SU-DHL-6 (cell line): ENCODE results near the gene PPFIBP1.

Experiments used
- H2AFZ ChIP-seq: fragments of 200-600 bp; sonication (generic); 2 replicates; pipeline ENCODE4 v1.6.1; 2014; ENCODE audit warnings: low read depth, mild to moderate bottlenecking, moderate library complexity, mixed read lengths, antibody characterized with exemption, low read length; ENCODE audit not compliant: severe bottlenecking
- H3F3A ChIP-seq: fragments of 200-600 bp; shearing (Covaris generic); 2 replicates; pipeline ENCODE4 v1.6.0; 2016; ENCODE audit warnings: antibody characterized with exemption, mild to moderate bottlenecking; ENCODE audit not compliant: insufficient read depth
- H3K27ac ChIP-seq: fragments of 200-600 bp; sonication (generic); 2 replicates; pipeline ENCODE4 v1.5.1; 2016; ENCODE audit warnings: low read depth, mild to moderate bottlenecking, low read length, moderate library complexity, mixed read lengths
- H3K27me3 ChIP-seq: fragments of 200-600 bp; sonication (generic), shearing (Covaris generic); 2 replicates; pipeline ENCODE4 v1.6.0; 2014; ENCODE audit warnings: mild to moderate bottlenecking, low read length
- H3K36me3 ChIP-seq: fragments of 200-600 bp; sonication (generic); 2 replicates; pipeline ENCODE4 v1.6.1; 2014; ENCODE audit warnings: mild to moderate bottlenecking, low read length, mixed read lengths
- H3K4me2 ChIP-seq: fragments of 300-600, 200-600 bp; shearing (Covaris generic), sonication (generic); 2 replicates; pipeline ENCODE4 v1.6.0; 2014; ENCODE audit warnings: low read length, low read depth, mild to moderate bottlenecking; ENCODE audit not compliant: poor library complexity, severe bottlenecking
- H3K4me3 ChIP-seq: fragments of 200-600 bp; sonication (generic); 2 replicates; pipeline ENCODE4 v1.5.1; 2014; ENCODE audit warnings: antibody characterized with exemption, low read length, mild to moderate bottlenecking, mixed read lengths; ENCODE audit not compliant: insufficient read depth, poor library complexity, severe bottlenecking
- H3K79me2 ChIP-seq: fragments of 200-600 bp; sonication (generic); 2 replicates; pipeline ENCODE4 v1.6.1; 2014; ENCODE audit warnings: mild to moderate bottlenecking, low read length, moderate library complexity; ENCODE audit not compliant: insufficient read depth
- H3K9ac ChIP-seq: fragments of 200-600 bp; sonication (generic); 2 replicates; pipeline ENCODE4 v1.7.0; 2014; ENCODE audit warnings: mild to moderate bottlenecking, low read length
- H3K9me2 ChIP-seq: fragments of 200-600 bp; sonication (generic); replicated peaks from 2 replicates; pipeline ENCODE4 v1.6.1; 2014; ENCODE audit warnings: low read length; ENCODE audit not compliant: insufficient read depth
- H3K9me3 ChIP-seq: fragments of 200-600 bp; sonication (generic); 2 replicates; pipeline ENCODE4 v1.6.1; 2014; ENCODE audit warnings: low read length, mixed read lengths; ENCODE audit not compliant: insufficient read depth
- H4K20me1 ChIP-seq: fragments of 200-600 bp; sonication (generic); 2 replicates; pipeline ENCODE4 v1.6.1; 2014; ENCODE audit warnings: low read depth, mild to moderate bottlenecking, antibody characterized with exemption, low read length, moderate library complexity, mixed read lengths
- EZH2phosphoT487 ChIP-seq: fragments of 200-600 bp; sonication (generic), shearing (Covaris generic); conservative IDR thresholded peaks from 2 replicates; pipeline ENCODE4 v1.6.1; 2018; ENCODE audit warnings: mild to moderate bottlenecking, antibody characterized with exemption, low read length, moderate library complexity, mixed read lengths
- TF ChIP-seq, protein P1 (sequence below): fragments of 200-600 bp; sonication (generic); IDR thresholded peaks from one replicate; pipeline ENCODE4 v1.5.1; 2017; ENCODE audit warnings: antibody characterized with exemption, mild to moderate bottlenecking, low read length, moderate library complexity; ENCODE audit not compliant: insufficient read depth, poor library complexity, severe bottlenecking

Gene PPFIBP1

GRCh38 chr12:27534765-27535161, 10.8 kb downstream of the PPFIBP1 start:
- Histone ChIP-seq H4K20me1 (no peaks in the 10 kb centered on the region), H3K4me3 (no peak overlapping the region), H3K9ac (no peak overlapping the region), H3F3A (peaks cover 7% of the 10 kb centered on the region; the same call in 1 of the 2 replicates), H3K4me2 (peak overlapping the region; percentile 37), H3K9me2 (no peaks in the 10 kb centered on the region), H3K79me2 (no peaks in the 10 kb centered on the region), H2AFZ (no peak overlapping the region), H3K27me3 (no peaks in the 10 kb centered on the region), H3K27ac (no peak overlapping the region), H3K9me3 (no peaks in the 10 kb centered on the region), H3K36me3 (no peaks in the 10 kb centered on the region)
- TF ChIP-seq EZH2phosphoT487: no peak
- TF ChIP-seq, protein P1, sequence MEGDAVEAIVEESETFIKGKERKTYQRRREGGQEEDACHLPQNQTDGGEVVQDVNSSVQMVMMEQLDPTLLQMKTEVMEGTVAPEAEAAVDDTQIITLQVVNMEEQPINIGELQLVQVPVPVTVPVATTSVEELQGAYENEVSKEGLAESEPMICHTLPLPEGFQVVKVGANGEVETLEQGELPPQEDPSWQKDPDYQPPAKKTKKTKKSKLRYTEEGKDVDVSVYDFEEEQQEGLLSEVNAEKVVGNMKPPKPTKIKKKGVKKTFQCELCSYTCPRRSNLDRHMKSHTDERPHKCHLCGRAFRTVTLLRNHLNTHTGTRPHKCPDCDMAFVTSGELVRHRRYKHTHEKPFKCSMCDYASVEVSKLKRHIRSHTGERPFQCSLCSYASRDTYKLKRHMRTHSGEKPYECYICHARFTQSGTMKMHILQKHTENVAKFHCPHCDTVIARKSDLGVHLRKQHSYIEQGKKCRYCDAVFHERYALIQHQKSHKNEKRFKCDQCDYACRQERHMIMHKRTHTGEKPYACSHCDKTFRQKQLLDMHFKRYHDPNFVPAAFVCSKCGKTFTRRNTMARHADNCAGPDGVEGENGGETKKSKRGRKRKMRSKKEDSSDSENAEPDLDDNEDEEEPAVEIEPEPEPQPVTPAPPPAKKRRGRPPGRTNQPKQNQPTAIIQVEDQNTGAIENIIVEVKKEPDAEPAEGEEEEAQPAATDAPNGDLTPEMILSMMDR: no peak

- TF ChIP-seq EZH2phosphoT487: no peak
- TF ChIP-seq, protein P1: no peak
- H2AFZ ChIP-seq: no peak overlapping the region
- peak overlapping the region; percentile 37 for H3K4me2 ChIP-seq
- no peak overlapping the region for H3K9ac ChIP-seq
- H3K27ac ChIP-seq: no peak overlapping the region
- no peaks in the 10 kb centered on the region for H3K9me3 ChIP-seq
- H3K4me3 ChIP-seq: no peak overlapping the region
- H3F3A ChIP-seq: peaks cover 7% of the 10 kb centered on the region; the same call in 1 of the 2 replicates
- no peaks in the 10 kb centered on the region for H3K9me2 ChIP-seq
- no peaks in the 10 kb centered on the region for H3K79me2 ChIP-seq
- H3K36me3 ChIP-seq: no peaks in the 10 kb centered on the region
- no peaks in the 10 kb centered on the region for H4K20me1 ChIP-seq
- no peaks in the 10 kb centered on the region for H3K27me3 ChIP-seq
Observed at GRCh38 chr12:27535318-27535717, 11.3 kb downstream of the PPFIBP1 start.

DNA sequence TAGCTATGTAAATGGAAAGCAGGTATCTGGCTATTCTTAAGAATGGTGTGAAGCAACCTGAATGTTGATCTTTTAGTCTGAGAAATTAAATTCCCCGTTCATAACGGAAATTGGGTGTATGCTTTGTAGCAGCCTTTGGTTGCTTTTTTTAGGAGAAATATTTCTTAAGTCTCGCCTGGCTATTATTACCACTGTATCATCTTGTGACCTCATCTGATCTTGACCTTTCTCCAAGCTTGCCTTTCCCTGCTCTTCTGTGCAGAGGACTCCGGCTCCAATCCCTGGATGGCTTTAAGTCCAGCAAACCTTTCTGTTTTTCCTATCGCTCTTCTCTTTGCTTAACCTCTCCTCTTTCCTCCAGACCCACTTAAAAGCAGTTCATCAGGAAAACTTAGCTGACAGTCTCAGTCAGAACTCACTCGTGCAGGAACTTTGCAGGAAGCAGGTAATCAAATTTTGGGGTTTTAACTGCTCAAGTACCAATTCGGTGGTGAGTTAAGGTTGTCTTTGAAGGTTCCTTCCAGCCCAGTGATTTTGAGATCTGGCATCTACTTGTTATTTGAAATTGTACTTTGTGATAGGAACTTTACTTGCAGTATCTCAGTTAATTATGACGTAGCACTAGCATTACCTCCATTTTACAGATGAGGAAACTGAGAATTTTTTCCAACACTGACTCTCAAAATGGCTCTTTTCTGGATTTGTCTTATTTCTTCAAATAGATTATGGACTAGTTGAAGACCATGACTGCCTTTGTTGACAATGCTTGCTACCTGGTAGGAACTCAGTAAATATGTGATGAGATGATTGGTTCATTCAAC, 14.1 kb downstream of the PPFIBP1 start:
- Histone ChIP-seq H3K9me3 (no peaks in the 10 kb centered on the region), H3K9me2 (no peaks in the 10 kb centered on the region), H4K20me1 (no peaks in the 10 kb centered on the region), H3K4me3 (no peak overlapping the region), H3K4me2 (no peak overlapping the region), H2AFZ (no peak overlapping the region), H3K27me3 (no peaks in the 10 kb centered on the region), H3F3A (peaks cover 7% of the 10 kb centered on the region; the same call in 1 of the 2 replicates), H3K36me3 (no peaks in the 10 kb centered on the region), H3K9ac (no peak overlapping the region), H3K79me2 (no peaks in the 10 kb centered on the region), H3K27ac (no peak overlapping the region)
- TF ChIP-seq, protein P1: no peak
- no peak for TF ChIP-seq EZH2phosphoT487
